HG03432 (cell line): ENCODE results near the gene MYO15B.

ENCODE experiments used
- ATAC-seq: cut with Tn5 transposase; IDR thresholded peaks from one replicate; pipeline ENCODE4 v1.9.1; 2021; ENCODE audit warnings: mild to moderate bottlenecking, moderate library complexity; ENCODE audit not compliant: unreplicated experiment

Gene MYO15B

GRCh38 chr17:75622771-75623273 lies 35.2 kb downstream of the MYO15B start:
- ATAC-seq: no peak

GRCh38 chr17:75623386-75623785 lies 35.8 kb downstream of the MYO15B start:
- no peak for ATAC-seq

- no peak for ATAC-seq
These were observed 36.4 kb downstream of the MYO15B start for GRCh38 chr17:75624021-75624420.

- ATAC-seq: no peak
These were observed 37.2 kb downstream of the MYO15B start for GRCh38 chr17:75624714-75625345.

- ATAC-seq: no peak
These were observed 38.4 kb downstream of the MYO15B start for GRCh38 chr17:75625813-75626486.

- no peak for ATAC-seq
These were observed 39.0 kb downstream of the MYO15B start for GRCh38 chr17:75626496-75627038.

- no peak for ATAC-seq
These were observed 39.5 kb downstream of the MYO15B start for GRCh38 chr17:75627094-75627493.

- ATAC-seq: no peak
These were observed 40.8 kb downstream of the MYO15B start for GRCh38 chr17:75628425-75628824.

GRCh38 chr17:75629157-75629556 lies 41.6 kb downstream of the MYO15B start:
- no peak for ATAC-seq

- no peak for ATAC-seq
These were observed 42.7 kb downstream of the MYO15B start for GRCh38 chr17:75630071-75630917.

- no peak for ATAC-seq
These were observed 43.8 kb downstream of the MYO15B start for GRCh38 chr17:75631353-75631752.

GRCh38 chr17:75632428-75632827 lies 44.8 kb downstream of the MYO15B start:
- ATAC-seq: no peak

GRCh38 chr17:75632863-75633485 lies 45.4 kb downstream of the MYO15B start, which contains the start of gene SMIM5:
Gene SMIM5 (plus strand): TSS chr17:75633434. CDS start chr17:75640202, 6,768 bp downstream.
- ATAC-seq: peak; percentile 58

GRCh38 chr17:75633486-75634375 lies 46.1 kb downstream of the MYO15B start:
- ATAC-seq: no peak

- no peak for ATAC-seq
These were observed 46.8 kb downstream of the MYO15B start for GRCh38 chr17:75634376-75634740.

GRCh38 chr17:75634754-75635609 lies 47.4 kb downstream of the MYO15B start:
- ATAC-seq: no peak

GRCh38 chr17:75635610-75636202 lies 48.1 kb downstream of the MYO15B start:
- ATAC-seq: no peak

- no peak for ATAC-seq
These were observed 49.0 kb downstream of the MYO15B start for GRCh38 chr17:75636381-75637142.
